Uterus (tissue), 4 donors: ENCODE data around the gene SORCS3. TPM values are rescaled to one million over a fixed set of nuclear protein-coding genes. Genes with fewer than 3 reads are reported as not detected.

Source experiments
- DNase-seq, 2 donors: peaks; one replicate each; pipeline ENCODE4 v3.0.0-alpha.2; 2019 to 2020
- H3K27ac ChIP-seq, 2 donors: fragments of 200-600 bp; sonication (generic); 1 replicate in 1 of 2; 2 replicates in 1 of 2; pipeline ENCODE4 v1.5.1; 2016 to 2018
- H3K27me3 ChIP-seq, 2 donors: fragments of 200-600 bp; sonication (generic); one replicate each; pipeline ENCODE4 v1.5.1; 2018 to 2019; ENCODE audit warnings: control low read depth in 1 of 2
- H3K36me3 ChIP-seq, 2 donors: fragments of 200-600 bp; sonication (generic); one replicate each; pipeline ENCODE4 v1.5.1; 2019; ENCODE audit warnings: control low read depth in 1 of 2
- H3K4me1 ChIP-seq, 2 donors: fragments of 200-600 bp; sonication (generic); one replicate each; pipeline ENCODE4 v1.5.1; 2018 to 2019; ENCODE audit warnings: control low read depth in 1 of 2
- H3K4me3 ChIP-seq, 2 donors: fragments of 200-600 bp; sonication (generic); 1 replicate in 1 of 2; 2 replicates in 1 of 2; pipeline ENCODE4 v1.5.1; 2018 to 2019; ENCODE audit warnings: mild to moderate bottlenecking in 1 of 2
- H3K9me3 ChIP-seq, 2 donors: fragments of 200-600 bp; sonication (generic); one replicate each; pipeline ENCODE4 v1.5.1; 2019; ENCODE audit warnings: control low read depth in 1 of 2
- CTCF ChIP-seq, 4 experiments: fragments of 200-600 bp in 2 of 4; fragments of 450-650 bp in 2 of 4; sonication (generic) in 2 of 4; IDR thresholded peaks; one replicate each; pipeline ENCODE4 v1.5.1; 2016 to 2019; ENCODE audit warnings: antibody characterized with exemption in 4 of 4, mild to moderate bottlenecking in 2 of 4, moderate library complexity in 1 of 4
- POLR2A ChIP-seq, 2 donors: fragments of 450-650 bp; IDR thresholded peaks; one replicate each; pipeline ENCODE4 v1.6.1; 2016; ENCODE audit warnings: antibody characterized with exemption in 2 of 2, mild to moderate bottlenecking in 1 of 2, moderate library complexity in 1 of 2
- intact Hi-C: fragments of 100-400 bp; cut with DNase I; formaldehyde crosslinking; loops from one replicate; pipeline ENCODE4 v1.15.1; 2023; ENCODE audit warnings: low total_unique reads
- total RNA-seq, 4 donors: library from RNA; depleted of rRNA in 3 of 4; stranded (reverse); fragments of >200 nt in 3 of 4; gene quantifications; one replicate each; pipeline versions ENCODE4 v1.1.0 to v1.2.4, GENCODE V29; 2014 to 2023
- donor health status: DM: yes; HTN: yes; CAD: no.

Gene SORCS3
- total RNA-seq, 4 donors from 2014 or later: 0.77 to 2.4 TPM; not detected in 2

GRCh38 chr10:105280895-105281294, 639.8 kb downstream of the SORCS3 start:
- Histone ChIP-seq H3K4me3 (no peak overlapping the region), H3K4me1 (no peaks in the 10 kb centered on the region), H3K36me3 (no peaks in the 10 kb centered on the region), H3K27ac (no peak overlapping the region), H3K27me3 (no peaks in the 10 kb centered on the region), H3K9me3 (no peaks in the 10 kb centered on the region)
- intact Hi-C loops: no loop called here
- no peak for DNase-seq
- TF ChIP-seq CTCF (IDR thresholded peaks at IDR 0.05) (no peak), POLR2A (IDR thresholded peaks at IDR 0.05) (no peak)

- Histone ChIP-seq H3K27me3 (no peaks in the 10 kb centered on the region), H3K36me3 (no peaks in the 10 kb centered on the region), H3K4me3 (no peak overlapping the region), H3K4me1 (no peaks in the 10 kb centered on the region), H3K9me3 (no peaks in the 10 kb centered on the region), H3K27ac (no peak overlapping the region)
- TF ChIP-seq POLR2A (IDR thresholded peaks at IDR 0.05) (no peak), CTCF (IDR thresholded peaks at IDR 0.05) (no peak)
- DNase-seq: no peak
- intact Hi-C loops: no loop called here
Observed at GRCh38 chr10:105284476-105285215, 643.6 kb downstream of the SORCS3 start.

- Histone ChIP-seq H3K36me3 (no peaks in the 10 kb centered on the region), H3K27ac (no peak overlapping the region), H3K9me3 (no peaks in the 10 kb centered on the region), H3K4me1 (no peaks in the 10 kb centered on the region), H3K4me3 (no peak overlapping the region), H3K27me3 (no peaks in the 10 kb centered on the region)
- no peak for DNase-seq
- intact Hi-C loops: no loop called here
- TF ChIP-seq CTCF (IDR thresholded peaks at IDR 0.05) (no peak), POLR2A (IDR thresholded peaks at IDR 0.05) (no peak)
Observed at GRCh38 chr10:105288026-105288425, 646.9 kb downstream of the SORCS3 start.

- Histone ChIP-seq H3K27ac (no peak overlapping the region), H3K4me1 (no peaks in the 10 kb centered on the region), H3K9me3 (no peaks in the 10 kb centered on the region), H3K4me3 (no peak overlapping the region), H3K27me3 (no peaks in the 10 kb centered on the region), H3K36me3 (no peaks in the 10 kb centered on the region)
- intact Hi-C loops: no loop called here
- TF ChIP-seq CTCF (IDR thresholded peaks at IDR 0.05): no peak
- no peak for TF ChIP-seq POLR2A (IDR thresholded peaks at IDR 0.05)
- no peak for DNase-seq
Observed at GRCh38 chr10:105288613-105289012, 647.5 kb downstream of the SORCS3 start.

- DNase-seq: no peak
- intact Hi-C loops: no loop called here
- TF ChIP-seq CTCF (IDR thresholded peaks at IDR 0.05): no peak
- no peak for TF ChIP-seq POLR2A (IDR thresholded peaks at IDR 0.05)
- Histone ChIP-seq H3K27me3 (no peaks in the 10 kb centered on the region), H3K4me3 (no peak overlapping the region), H3K4me1 (no peaks in the 10 kb centered on the region), H3K9me3 (no peaks in the 10 kb centered on the region), H3K36me3 (no peaks in the 10 kb centered on the region), H3K27ac (no peak overlapping the region)
Observed at GRCh38 chr10:105291571-105291970, 650.5 kb downstream of the SORCS3 start.
